Measurements from ENCODE around the gene RAP2C.
"Not testable (repeated sequence)": the region's sequence is repeated elsewhere in the genome, so short reads cannot be mapped to it uniquely, and the experiment has no call there.

Gene RAP2C

DNA sequence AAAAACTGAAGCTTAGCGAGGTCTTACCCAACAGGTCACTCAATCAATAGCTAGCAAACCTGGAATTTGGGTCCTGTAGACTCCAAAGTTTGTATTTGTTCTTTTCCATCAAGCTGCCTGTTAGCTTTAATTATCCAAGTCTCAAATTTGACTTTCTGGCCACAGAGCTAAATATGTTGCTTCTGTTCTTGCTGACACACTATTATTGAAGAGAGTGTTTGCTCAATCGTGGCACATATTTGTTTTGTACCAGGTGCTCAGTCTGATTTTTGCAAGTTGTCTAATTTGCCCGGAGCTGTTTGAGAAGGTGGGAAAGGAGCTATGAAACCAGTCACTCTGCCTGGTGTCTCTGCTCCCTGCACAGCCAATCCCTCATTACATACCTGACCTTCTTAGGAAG, 49.7 kb downstream of the RAP2C start:
- H3K27me3 ChIP-seq (ENCODE audit: control insufficient read depth, insufficient read depth, low read length), result no peaks in the 10 kb centered on the region
- H3K9me3 ChIP-seq (ENCODE audit: control insufficient read depth, insufficient read depth, low read length), result peaks cover 8% of the 10 kb centered on the region
- H3K9ac ChIP-seq (ENCODE audit: low read depth, low read length), result no peak overlapping the region
- no peak overlapping the region for H3K27ac ChIP-seq (ENCODE audit: low read depth, low read length)
- no peak overlapping the region for H3K4me3 ChIP-seq (ENCODE audit: low read depth, low read length)
- H3K36me3 ChIP-seq (ENCODE audit: control insufficient read depth, insufficient read depth, low read length), result no peaks in the 10 kb centered on the region
- peaks cover 23% of the 10 kb centered on the region for H3K4me1 ChIP-seq (ENCODE audit: control insufficient read depth, insufficient read depth, low read length)

DNA sequence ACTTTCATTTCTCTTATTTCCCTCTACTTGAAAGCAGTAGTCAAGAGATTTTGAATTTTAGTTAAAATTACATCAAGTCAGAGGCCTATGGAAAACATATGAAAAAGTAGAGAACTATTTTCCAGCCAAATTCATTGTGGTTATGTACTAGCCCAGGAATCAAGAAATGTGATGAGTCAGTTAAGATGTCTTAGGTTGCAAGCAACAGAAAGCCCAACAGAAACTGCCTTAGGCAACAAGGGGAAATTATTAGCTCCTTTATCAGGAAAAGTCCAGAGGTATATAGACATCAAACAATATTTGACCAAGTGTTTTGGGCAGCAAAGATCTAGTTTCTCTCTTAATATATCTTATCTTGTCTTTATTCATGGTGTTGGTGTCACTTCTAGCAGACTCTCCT, 53.6 kb downstream of the RAP2C start:
- no peaks in the 10 kb centered on the region for H3K4me1 ChIP-seq (ENCODE audit: control insufficient read depth, insufficient read depth, low read length)
- H3K4me3 ChIP-seq (ENCODE audit: low read depth, low read length), result no peak overlapping the region
- no peak overlapping the region for H3K9ac ChIP-seq (ENCODE audit: low read depth, low read length)
- H3K27ac ChIP-seq (ENCODE audit: low read depth, low read length), result no peak overlapping the region
- H3K9me3 ChIP-seq (ENCODE audit: control insufficient read depth, insufficient read depth, low read length), result peaks cover 24% of the 10 kb centered on the region
- no peaks in the 10 kb centered on the region for H3K27me3 ChIP-seq (ENCODE audit: control insufficient read depth, insufficient read depth, low read length)
- H3K36me3 ChIP-seq (ENCODE audit: control insufficient read depth, insufficient read depth, low read length), result no peaks in the 10 kb centered on the region

DNA sequence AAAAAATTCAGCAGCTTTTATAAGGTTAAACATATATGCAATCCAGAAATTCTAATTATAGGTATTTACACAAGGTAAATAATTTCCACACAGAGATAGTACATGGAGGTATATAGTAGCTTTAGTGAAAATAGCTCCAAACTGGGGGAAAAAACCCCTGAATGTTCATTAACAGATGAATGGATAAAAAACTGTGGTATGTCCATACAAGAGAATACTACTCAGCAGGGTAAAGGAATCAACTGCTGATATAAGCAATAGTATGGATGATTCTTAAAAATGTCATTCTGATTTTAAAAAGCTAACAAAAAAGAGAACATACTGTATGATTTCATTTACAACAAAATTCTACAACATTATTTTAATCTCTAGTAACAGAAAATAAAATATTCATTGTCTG, 54.2 kb downstream of the RAP2C start:
- Histone ChIP-seq H3K27me3 (ENCODE audit: control insufficient read depth, insufficient read depth, low read length) (no peaks in the 10 kb centered on the region), H3K9ac (ENCODE audit: low read depth, low read length) (no peak overlapping the region)

DNA sequence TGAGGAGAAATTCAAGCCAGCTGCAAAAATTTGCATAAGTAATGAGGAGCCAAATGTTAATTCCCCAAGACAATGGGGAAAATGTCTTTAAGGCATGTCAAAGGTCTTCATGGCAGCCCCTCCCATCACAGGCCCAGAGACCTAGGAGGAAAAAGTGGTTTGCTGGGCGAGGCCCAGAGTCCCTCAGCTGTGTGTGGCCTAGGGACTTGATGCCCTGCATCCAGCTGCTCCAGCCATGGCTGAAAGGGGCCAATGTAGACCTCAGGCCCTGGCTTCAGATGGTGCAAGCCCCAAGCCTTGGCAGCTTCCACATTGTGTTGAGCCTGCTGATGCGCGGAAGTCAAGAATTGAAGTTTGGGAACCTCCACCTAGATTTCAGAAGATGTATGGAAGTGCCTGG, 56.2 kb downstream of the RAP2C start:
- not testable (repeated sequence) for H3K27me3 ChIP-seq (ENCODE audit: control insufficient read depth, insufficient read depth, low read length); H3K4me1 ChIP-seq (ENCODE audit: control insufficient read depth, insufficient read depth, low read length); H3K27ac ChIP-seq (ENCODE audit: low read depth, low read length); H3K4me3 ChIP-seq (ENCODE audit: low read depth, low read length); H3K9ac ChIP-seq (ENCODE audit: low read depth, low read length); H3K36me3 ChIP-seq (ENCODE audit: control insufficient read depth, insufficient read depth, low read length)
- peaks cover 24% of the 10 kb centered on the region for H3K9me3 ChIP-seq (ENCODE audit: control insufficient read depth, insufficient read depth, low read length)

More for the DNA sequence above, 54.2 kb downstream of the RAP2C start:
- H3K4me1 ChIP-seq (ENCODE audit: control insufficient read depth, insufficient read depth, low read length), result no peaks in the 10 kb centered on the region
- H3K4me3 ChIP-seq (ENCODE audit: low read depth, low read length), result no peak overlapping the region
- no peak overlapping the region for H3K27ac ChIP-seq (ENCODE audit: low read depth, low read length)
- H3K9me3 ChIP-seq (ENCODE audit: control insufficient read depth, insufficient read depth, low read length), result peaks cover 24% of the 10 kb centered on the region
- no peaks in the 10 kb centered on the region for H3K36me3 ChIP-seq (ENCODE audit: control insufficient read depth, insufficient read depth, low read length)

DNA sequence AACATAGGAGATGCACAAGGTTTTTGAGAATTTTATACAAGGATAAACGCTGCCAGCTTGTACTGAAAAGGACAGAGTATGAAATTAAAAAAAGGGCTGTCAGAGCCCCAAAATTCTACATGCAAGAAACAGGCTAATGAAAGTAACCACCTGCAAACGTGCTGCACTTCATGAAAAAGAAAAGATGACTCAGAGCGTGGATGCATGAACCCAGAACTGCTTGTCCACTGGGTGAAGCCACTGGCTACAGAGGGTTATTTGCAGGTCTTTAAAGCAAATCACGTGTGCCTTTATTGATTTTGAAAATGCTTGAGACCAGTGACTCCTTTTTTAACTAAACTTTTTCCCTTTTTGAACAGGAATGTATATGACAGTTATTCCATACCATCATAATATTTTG, 66.1 kb downstream of the RAP2C start:
- Histone ChIP-seq H3K9me3 (ENCODE audit: control insufficient read depth, insufficient read depth, low read length) (no peaks in the 10 kb centered on the region), H3K4me1 (ENCODE audit: control insufficient read depth, insufficient read depth, low read length) (no peaks in the 10 kb centered on the region), H3K27ac (ENCODE audit: low read depth, low read length) (no peak overlapping the region), H3K27me3 (ENCODE audit: control insufficient read depth, insufficient read depth, low read length) (no peaks in the 10 kb centered on the region; the same call in 1 of the 2 replicates), H3K9ac (ENCODE audit: low read depth, low read length) (no peak overlapping the region), H3K36me3 (ENCODE audit: control insufficient read depth, insufficient read depth, low read length) (no peaks in the 10 kb centered on the region), H3K4me3 (ENCODE audit: low read depth, low read length) (no peak overlapping the region)

All from HUES48 (cell line).